ENCODE data around the gene TFAP2C.
A peak's percentile ranks its signal among the peaks of the same experiment; 100 is the strongest.
"Not testable (repeated sequence)": the region's sequence is repeated elsewhere in the genome, so short reads cannot be mapped to it uniquely, and the experiment has no call there.

TFAP2C gene

GRCh38 chr20:56617489-56617888 lies 11.6 kb upstream of the TFAP2C start:
- DNase-seq (ENCODE audit: low spot score), result no peak

- no peak for DNase-seq (ENCODE audit: low spot score)
These were observed 7.4 kb upstream of the TFAP2C start for GRCh38 chr20:56621730-56622129.

GRCh38 chr20:56623930-56624329 lies 5.2 kb upstream of the TFAP2C start:
- DNase-seq (ENCODE audit: low spot score), result not testable (repeated sequence)

- DNase-seq (ENCODE audit: low spot score), result no peak
These were observed 4.1 kb upstream of the TFAP2C start for GRCh38 chr20:56624786-56625681.

- no peak for DNase-seq (ENCODE audit: low spot score)
These were observed 3.3 kb upstream of the TFAP2C start for GRCh38 chr20:56625837-56626236.

- DNase-seq (ENCODE audit: low spot score), result peak; percentile 17
These were observed 2.6 kb upstream of the TFAP2C start for GRCh38 chr20:56626367-56627121.

GRCh38 chr20:56627122-56628014 lies 1.7 kb upstream of the TFAP2C start:
- DNase-seq (ENCODE audit: low spot score), result no peak

- no peak for DNase-seq (ENCODE audit: low spot score)
These were observed 862 bp upstream of the TFAP2C start for GRCh38 chr20:56628015-56628872.

GRCh38 chr20:56629464-56630085 lies 469 bp downstream of the TFAP2C start:
- no peak for DNase-seq (ENCODE audit: low spot score)

- peak; percentile 17 for DNase-seq (ENCODE audit: low spot score)
These were observed 984 bp downstream of the TFAP2C start for GRCh38 chr20:56630086-56630493.

GRCh38 chr20:56630506-56631317 lies 1.6 kb downstream of the TFAP2C start:
- DNase-seq (ENCODE audit: low spot score), result no peak

- DNase-seq (ENCODE audit: low spot score), result no peak
These were observed 2.3 kb downstream of the TFAP2C start for GRCh38 chr20:56631318-56631989.

GRCh38 chr20:56631990-56632327 lies 2.9 kb downstream of the TFAP2C start:
- DNase-seq (ENCODE audit: low spot score), result no peak

- DNase-seq (ENCODE audit: low spot score), result no peak
These were observed 5.2 kb downstream of the TFAP2C start for GRCh38 chr20:56634307-56634706.

- DNase-seq (ENCODE audit: low spot score), result no peak
These were observed 5.8 kb downstream of the TFAP2C start for GRCh38 chr20:56634735-56635385.

GRCh38 chr20:56636716-56637115 lies 7.6 kb downstream of the TFAP2C start:
- DNase-seq (ENCODE audit: low spot score), result no peak

GRCh38 chr20:56637576-56637975 lies 8.5 kb downstream of the TFAP2C start:
- no peak for DNase-seq (ENCODE audit: low spot score)

GRCh38 chr20:56646599-56646998 lies 17.5 kb downstream of the TFAP2C start:
- DNase-seq (ENCODE audit: low spot score), result no peak

- DNase-seq (ENCODE audit: low spot score), result no peak
These were observed 24.1 kb downstream of the TFAP2C start for GRCh38 chr20:56653211-56653610.

Data from activated CD4-positive, alpha-beta T cell treated with anti-CD3 and anti-CD28 coated beads, Interleukin-2, Interleukin-4, amounts not matched to agents 100 ng/mL and 50 ng/mL, durations not matched to agents 16 hours and 8 hours (primary cell).